Ecto neural progenitor cell (in vitro differentiated cells): Measurements from ENCODE around the gene CCDC121.
"Not testable (repeated sequence)": the region's sequence is repeated elsewhere in the genome, so short reads cannot be mapped to it uniquely, and the experiment has no call there.

Source experiments
- DNase-seq: peaks from one replicate; pipeline ENCODE4 v3.0.0-alpha.2; 2018; ENCODE audit warnings: low spot score

The CCDC121 gene

DNA sequence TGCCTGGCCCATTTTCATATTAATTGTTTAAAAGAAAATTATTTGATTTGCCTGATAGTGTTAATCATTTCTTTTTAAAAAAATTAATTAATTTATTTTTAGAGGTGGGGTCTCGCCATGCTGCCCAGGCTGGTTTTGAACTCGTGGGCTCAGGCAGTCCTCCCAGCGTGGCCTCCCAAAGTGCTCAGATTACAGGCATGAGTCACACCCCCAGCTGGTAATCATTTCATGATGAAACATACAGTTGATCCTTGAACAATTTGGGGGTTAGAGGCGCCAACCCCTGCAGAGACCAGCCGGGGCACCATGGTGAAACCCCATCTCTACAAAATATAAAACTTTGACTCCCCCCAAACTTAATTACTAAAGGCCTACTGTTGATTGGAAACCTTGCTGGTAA lies 8.0 kb upstream of the CCDC121 start:
- no peak for DNase-seq

- no peak for DNase-seq
Measured at GRCh38 chr2:27634291-27634690, 5.5 kb upstream of the CCDC121 start.

GRCh38 chr2:27630257-27630656 lies 1.4 kb upstream of the CCDC121 start:
- not testable (repeated sequence) for DNase-seq

- DNase-seq: no peak
Measured at GRCh38 chr2:27627963-27628766, 647 bp downstream of the CCDC121 start.

DNA sequence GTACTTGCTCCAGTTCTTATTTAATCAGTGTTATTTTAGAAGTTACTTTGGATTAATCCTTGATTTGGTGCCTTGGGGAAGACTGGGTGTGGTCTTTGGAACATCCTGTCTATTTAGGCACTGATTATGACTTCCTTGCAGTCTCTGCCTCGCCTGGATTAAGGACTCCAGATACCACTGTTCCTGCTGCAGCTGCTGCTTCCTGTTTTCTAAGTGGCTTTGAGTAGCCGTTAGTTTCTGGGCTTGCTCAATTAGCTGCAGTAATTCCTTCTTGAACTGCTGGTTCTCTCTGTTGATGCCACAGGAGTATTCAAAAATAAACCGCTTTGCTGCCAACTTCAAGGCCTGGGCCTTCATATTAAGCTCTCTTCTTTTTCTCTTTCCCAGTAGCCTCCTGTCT lies 1.9 kb downstream of the CCDC121 start:
- not testable (repeated sequence) for DNase-seq

GRCh38 chr2:27626323-27626722 lies 2.5 kb downstream of the CCDC121 start:
- DNase-seq: not testable (repeated sequence)

DNA sequence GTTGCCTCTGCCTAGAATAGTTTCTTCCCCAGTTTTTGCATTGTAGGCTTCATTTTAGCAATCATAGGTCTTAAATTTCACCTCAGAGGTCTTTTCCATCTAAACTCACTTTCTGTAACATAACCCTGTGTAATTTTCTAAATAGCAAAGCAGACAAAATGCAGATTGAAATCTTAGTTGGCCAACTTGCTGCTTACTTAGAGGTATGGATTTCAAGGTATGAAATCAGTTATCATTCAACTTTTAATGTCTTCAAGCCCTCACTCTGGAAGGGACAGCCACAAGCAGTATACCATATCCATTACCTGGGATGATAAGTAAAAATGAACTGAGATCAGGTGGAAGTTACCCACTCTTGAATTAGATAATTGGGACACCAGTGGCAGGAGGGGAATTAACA lies 3.9 kb downstream of the CCDC121 start:
- DNase-seq: no peak

GRCh38 chr2:27622921-27623384 lies 5.9 kb downstream of the CCDC121 start:
- no peak for DNase-seq

GRCh38 chr2:27621524-27621923 lies 7.3 kb downstream of the CCDC121 start:
- DNase-seq: no peak

GRCh38 chr2:27615316-27615715 lies 13.5 kb downstream of the CCDC121 start:
- no peak for DNase-seq

DNA sequence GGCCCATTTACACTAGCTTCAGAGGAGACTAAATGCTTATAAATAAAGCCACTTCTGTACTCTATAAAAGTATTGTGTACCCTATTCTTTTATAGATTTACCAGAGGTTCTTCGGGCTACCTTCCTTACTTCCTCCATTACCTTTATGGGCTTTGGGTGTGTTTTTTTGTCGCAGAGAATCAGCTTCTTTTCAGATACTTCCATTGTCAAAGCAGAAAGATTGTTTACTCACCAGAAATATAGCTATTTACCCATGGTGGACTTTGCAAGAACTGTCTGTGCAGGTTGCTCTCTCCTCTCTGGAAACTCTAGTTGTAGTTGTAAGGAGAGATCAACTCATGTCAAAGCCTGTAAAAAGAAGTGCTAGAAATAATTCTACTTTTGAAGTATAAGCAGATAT lies 14.8 kb downstream of the CCDC121 start:
- DNase-seq: no peak

DNA sequence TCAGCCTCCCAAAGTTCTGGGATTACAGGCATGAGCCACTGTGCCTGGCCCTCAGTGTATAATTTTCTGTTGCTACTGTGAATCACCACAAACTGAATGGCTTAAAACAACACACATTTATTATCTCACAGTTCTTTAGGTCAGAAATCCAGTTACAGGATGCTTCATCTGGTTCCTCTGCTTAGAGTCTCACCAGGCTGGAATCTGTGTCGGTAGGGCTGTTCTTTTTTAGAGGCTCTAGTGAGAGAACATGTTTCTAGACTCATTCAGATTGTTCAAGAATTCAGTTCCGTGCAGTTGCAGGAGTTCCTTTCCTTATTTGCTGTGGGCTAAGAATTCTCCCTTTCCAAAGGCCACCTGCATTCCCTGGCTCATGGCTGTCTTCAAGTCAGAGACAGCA lies 22.2 kb downstream of the CCDC121 start:
- DNase-seq: no peak

DNA sequence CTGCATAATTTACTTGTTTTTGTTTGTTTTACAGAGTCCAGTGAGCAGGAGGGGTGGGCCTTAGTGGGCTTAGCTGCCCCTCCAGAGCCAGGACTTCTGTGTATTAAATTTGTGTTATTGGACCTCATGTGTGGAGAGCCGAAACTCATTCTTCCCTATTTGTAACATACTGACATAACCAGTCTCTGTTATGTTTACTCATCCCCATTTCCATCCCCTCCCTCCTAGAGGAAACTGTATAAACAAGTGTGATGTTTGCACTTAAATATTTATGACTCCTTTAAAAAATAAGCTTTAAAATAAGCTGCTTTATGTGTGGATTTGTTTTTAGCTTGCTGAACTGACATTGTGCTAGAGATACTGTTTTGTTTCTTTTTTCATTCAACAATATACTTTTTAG lies 32.2 kb downstream of the CCDC121 start:
- DNase-seq: no peak

DNA sequence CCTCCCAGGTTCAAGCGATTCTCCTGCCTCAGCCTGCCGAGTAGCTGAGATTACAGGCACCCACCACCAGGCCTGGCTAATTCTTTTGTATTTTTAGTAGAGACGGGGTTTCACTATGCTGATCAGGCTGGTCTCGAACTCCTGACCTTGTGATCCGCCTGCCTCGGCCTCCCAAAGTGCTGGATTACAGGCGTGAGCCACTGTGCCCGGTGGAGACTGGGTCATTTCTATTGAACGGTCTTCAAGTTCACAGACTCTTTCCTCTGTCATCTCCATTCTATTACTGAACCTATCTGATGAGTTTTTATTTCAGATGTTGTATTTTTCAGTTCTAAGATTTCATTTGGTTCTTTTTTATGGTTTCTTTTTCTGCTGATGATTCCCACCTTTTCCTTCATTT lies 33.4 kb downstream of the CCDC121 start:
- not testable (repeated sequence) for DNase-seq

- DNase-seq: not testable (repeated sequence)
Measured at GRCh38 chr2:27594020-27594703, 34.6 kb downstream of the CCDC121 start.

- DNase-seq: no peak
Measured at GRCh38 chr2:27593240-27593639, 35.6 kb downstream of the CCDC121 start.

DNA sequence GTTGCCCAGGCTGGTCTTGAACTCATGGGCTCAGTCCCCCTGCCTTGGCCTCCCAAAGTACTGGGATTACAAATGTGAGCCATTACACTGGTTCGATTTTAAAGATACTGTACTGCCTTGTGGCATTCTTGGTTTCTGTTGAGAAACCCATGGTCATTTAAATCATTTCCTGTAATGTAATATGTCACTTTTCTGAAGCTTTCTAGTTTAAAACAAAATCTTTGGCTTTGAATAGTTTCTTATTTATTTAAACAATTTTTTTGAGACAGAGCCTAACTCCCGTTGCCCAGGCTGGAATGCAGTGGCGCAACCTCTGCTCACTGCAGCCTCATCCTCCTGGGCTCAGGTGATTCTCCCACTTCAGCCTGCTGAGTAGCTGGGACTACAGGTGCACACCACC lies 37.1 kb downstream of the CCDC121 start:
- DNase-seq: no peak

GRCh38 chr2:27588308-27588707 lies 40.5 kb downstream of the CCDC121 start:
- no peak for DNase-seq

GRCh38 chr2:27587025-27587424 lies 41.8 kb downstream of the CCDC121 start:
- no peak for DNase-seq

DNA sequence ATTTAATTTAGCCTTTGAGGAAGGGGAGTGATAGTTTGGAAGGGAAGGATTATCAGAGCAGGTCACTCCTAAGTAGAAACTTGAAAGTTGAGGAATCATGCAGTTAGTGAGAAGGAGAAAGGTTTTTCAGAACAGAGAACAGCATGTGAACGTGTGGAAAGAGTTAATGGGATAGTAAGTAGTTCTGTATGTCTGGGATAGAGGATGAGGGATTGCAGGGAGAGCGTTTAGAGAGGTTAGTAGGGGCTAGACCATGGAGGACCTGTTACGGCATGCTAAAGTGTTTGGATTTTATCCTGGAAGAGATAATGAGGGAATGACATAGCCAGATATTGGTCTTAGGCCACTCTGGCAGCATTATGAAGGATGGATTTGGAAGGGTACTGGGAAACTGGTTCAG lies 44.2 kb downstream of the CCDC121 start:
- DNase-seq: no peak

DNA sequence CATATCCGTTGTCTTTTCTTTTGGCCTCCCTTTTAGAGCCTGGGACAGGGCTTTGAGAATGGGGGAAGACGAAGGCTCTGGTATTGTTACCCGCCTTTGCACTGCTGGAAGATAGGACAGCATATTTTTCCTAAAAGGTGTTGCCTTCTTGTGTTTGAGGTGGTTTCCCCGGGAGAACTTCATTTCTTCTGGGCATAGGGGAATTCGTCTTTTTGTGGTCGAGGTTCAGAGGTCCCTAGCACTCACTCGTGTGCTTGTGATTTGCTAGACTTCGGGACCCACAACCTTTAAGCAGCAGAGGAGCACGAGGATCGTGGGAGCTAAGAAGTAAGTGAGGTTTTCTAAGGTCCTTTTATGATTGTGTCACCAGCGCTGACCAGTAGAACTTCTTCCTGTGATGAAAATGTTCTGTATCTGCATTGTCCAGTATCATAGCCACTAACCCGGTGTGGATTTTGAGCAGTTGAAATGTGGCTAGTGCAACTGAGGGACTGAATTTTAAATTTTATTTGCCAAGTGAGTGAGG lies 45.4 kb downstream of the CCDC121 start:
- DNase-seq: no peak

DNA sequence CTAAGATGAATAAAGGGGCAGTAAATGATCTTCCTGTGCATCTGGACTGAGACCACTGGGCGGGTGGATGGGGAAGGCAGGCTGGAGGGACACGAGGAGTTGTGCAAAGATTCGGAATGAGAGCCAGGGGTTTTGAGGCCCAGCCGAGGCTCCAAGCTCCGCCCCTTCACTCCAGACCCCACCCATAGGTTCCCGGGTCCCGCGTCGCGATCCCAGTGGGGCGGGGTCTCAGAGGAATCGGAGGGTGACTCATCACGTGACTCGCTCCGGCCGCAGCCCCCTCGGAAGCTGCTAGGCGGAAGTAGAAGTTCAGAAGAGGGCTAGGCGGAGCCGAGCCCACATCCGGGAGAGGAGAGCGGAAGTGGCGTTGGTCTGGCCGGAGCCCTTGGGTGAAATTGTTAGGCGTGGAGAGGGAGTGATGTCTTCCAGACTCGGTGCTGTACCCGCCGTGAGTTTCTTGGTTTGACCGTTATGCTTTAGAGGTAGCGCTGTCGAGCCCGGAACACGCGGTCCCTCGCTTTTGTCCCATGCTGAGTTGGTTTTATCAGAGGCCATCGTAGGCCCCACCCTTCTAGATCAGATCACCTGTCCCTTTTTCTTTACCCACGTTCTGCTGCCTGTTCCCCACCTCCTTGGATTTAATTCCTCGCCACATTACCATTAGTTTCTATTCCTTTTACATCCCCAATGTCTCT lies 46.0 kb downstream of the CCDC121 start, which contains the start of gene ZNF512:
ZNF512 (plus strand) TSS at position 348 of the 695 bp plus-strand sequence; CDS start at position 419, 71 bp downstream.
- DNase-seq: peak; percentile 95
